HCT116 (cell line): ENCODE results near the gene HPS3.

Experiments
- CEBPB ChIP-seq: IDR thresholded peaks from 2 replicates; pipeline ENCODE4 v1.6.1; 2012; ENCODE audit warnings: low read depth
- POLR2AphosphoS5 ChIP-seq: IDR thresholded peaks from 2 replicates; pipeline ENCODE4 v1.6.1; 2011; ENCODE audit warnings: mild to moderate bottlenecking, low read depth, low read length, moderate library complexity
- TF ChIP-seq, protein P1 (sequence below), 3 experiments: fragments of 200-600 bp in 1 of 3; sonication (generic) in 1 of 3; IDR thresholded peaks in 2 of 3; conservative IDR thresholded peaks in 1 of 3; 2 replicates each; pipeline ENCODE4 v1.5.1; 2012 to 2017; ENCODE audit warnings: low read depth in 2 of 3, low read length in 2 of 3, antibody characterized with exemption in 1 of 3, borderline replicate concordance in 1 of 3, control low read depth in 1 of 3, mild to moderate bottlenecking in 1 of 3, mixed read lengths in 1 of 3, mixed run types in 1 of 3, moderate library complexity in 1 of 3; ENCODE audit not compliant: insufficient read depth in 1 of 3

DNA sequence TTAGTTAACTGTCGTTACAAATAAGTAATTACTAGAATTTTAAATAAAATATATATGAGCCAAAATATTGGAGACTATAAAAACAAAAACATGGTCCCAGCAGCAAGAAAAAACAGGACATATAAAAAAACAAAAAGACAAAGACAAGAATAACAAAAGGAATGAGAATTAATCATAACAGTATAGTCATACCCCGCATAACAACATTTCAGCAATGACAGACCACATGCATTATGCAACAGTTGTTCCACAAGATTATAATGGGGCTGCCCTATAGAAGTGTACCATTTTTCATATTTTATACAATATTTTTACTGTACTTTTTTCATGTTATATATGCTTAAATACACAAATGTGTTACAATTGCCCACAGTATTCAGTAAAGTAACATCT lies 48.7 kb upstream of the HPS3 start:
- TF ChIP-seq, protein P1, sequence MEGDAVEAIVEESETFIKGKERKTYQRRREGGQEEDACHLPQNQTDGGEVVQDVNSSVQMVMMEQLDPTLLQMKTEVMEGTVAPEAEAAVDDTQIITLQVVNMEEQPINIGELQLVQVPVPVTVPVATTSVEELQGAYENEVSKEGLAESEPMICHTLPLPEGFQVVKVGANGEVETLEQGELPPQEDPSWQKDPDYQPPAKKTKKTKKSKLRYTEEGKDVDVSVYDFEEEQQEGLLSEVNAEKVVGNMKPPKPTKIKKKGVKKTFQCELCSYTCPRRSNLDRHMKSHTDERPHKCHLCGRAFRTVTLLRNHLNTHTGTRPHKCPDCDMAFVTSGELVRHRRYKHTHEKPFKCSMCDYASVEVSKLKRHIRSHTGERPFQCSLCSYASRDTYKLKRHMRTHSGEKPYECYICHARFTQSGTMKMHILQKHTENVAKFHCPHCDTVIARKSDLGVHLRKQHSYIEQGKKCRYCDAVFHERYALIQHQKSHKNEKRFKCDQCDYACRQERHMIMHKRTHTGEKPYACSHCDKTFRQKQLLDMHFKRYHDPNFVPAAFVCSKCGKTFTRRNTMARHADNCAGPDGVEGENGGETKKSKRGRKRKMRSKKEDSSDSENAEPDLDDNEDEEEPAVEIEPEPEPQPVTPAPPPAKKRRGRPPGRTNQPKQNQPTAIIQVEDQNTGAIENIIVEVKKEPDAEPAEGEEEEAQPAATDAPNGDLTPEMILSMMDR (IDR thresholded peaks at IDR 0.05 in 2 of 3, conservative IDR thresholded peaks at IDR 0.05 in 1 of 3; ENCODE audit: borderline replicate concordance in 1 of 3, insufficient read depth in 1 of 3, low read depth in 2 of 3, low read length in 2 of 3): no peak
- no peak for TF ChIP-seq POLR2AphosphoS5
- no peak for TF ChIP-seq CEBPB
